ENCODE data around the gene WDCP.

WDCP gene

GRCh38 chr2:24007693-24008092 is 39.5 kb downstream of the WDCP start:
- no peak overlapping the region for H3K9ac ChIP-seq
- H3K27ac ChIP-seq, result no peak overlapping the region
- H3K27me3 ChIP-seq (ENCODE audit: control insufficient read depth, insufficient read depth, low read length), result no peaks in the 10 kb centered on the region
- TF ChIP-seq CTCF (IDR thresholded peaks at IDR 0.05), result no peak
- no peaks in the 10 kb centered on the region for H3K9me3 ChIP-seq (ENCODE audit: control insufficient read depth, low read length)
- no peak overlapping the region for H3K4me2 ChIP-seq (ENCODE audit: low read length)
- no peaks in the 10 kb centered on the region for H3K4me1 ChIP-seq
- H3K79me2 ChIP-seq, result no peaks in the 10 kb centered on the region
- H3K4me3 ChIP-seq (ENCODE audit: low read depth, low read length), result no peak overlapping the region
- H2AFZ ChIP-seq, result no peak overlapping the region
- no peaks in the 10 kb centered on the region for H3K36me3 ChIP-seq (ENCODE audit: control insufficient read depth, insufficient read depth, low read length)

- Histone ChIP-seq H3K4me3 (ENCODE audit: low read depth, low read length) (no peak overlapping the region), H3K79me2 (no peaks in the 10 kb centered on the region), H3K4me2 (ENCODE audit: low read length) (no peak overlapping the region), H3K4me1 (no peaks in the 10 kb centered on the region), H3K27ac (no peak overlapping the region), H3K27me3 (ENCODE audit: control insufficient read depth, insufficient read depth, low read length) (no peaks in the 10 kb centered on the region), H3K9me3 (ENCODE audit: control insufficient read depth, low read length) (no peaks in the 10 kb centered on the region), H3K36me3 (ENCODE audit: control insufficient read depth, insufficient read depth, low read length) (no peaks in the 10 kb centered on the region), H3K9ac (no peak overlapping the region), H2AFZ (no peak overlapping the region)
- TF ChIP-seq CTCF (IDR thresholded peaks at IDR 0.05), result no peak
Measured at GRCh38 chr2:23994567-23994966, 52.6 kb downstream of the WDCP start.

GRCh38 chr2:23993736-23994269 is 53.4 kb downstream of the WDCP start:
- no peaks in the 10 kb centered on the region for H3K79me2 ChIP-seq
- no peaks in the 10 kb centered on the region for H3K36me3 ChIP-seq (ENCODE audit: control insufficient read depth, insufficient read depth, low read length)
- H2AFZ ChIP-seq, result no peak overlapping the region
- no peaks in the 10 kb centered on the region for H3K27me3 ChIP-seq (ENCODE audit: control insufficient read depth, insufficient read depth, low read length)
- H3K4me2 ChIP-seq (ENCODE audit: low read length), result no peak overlapping the region
- no peak overlapping the region for H3K9ac ChIP-seq
- no peaks in the 10 kb centered on the region for H3K9me3 ChIP-seq (ENCODE audit: control insufficient read depth, low read length)
- no peak overlapping the region for H3K4me3 ChIP-seq (ENCODE audit: low read depth, low read length)
- no peak for TF ChIP-seq CTCF (IDR thresholded peaks at IDR 0.05)
- H3K4me1 ChIP-seq, result no peaks in the 10 kb centered on the region
- H3K27ac ChIP-seq, result no peak overlapping the region

- Histone ChIP-seq H3K79me2 (no peaks in the 10 kb centered on the region), H3K4me1 (no peaks in the 10 kb centered on the region), H3K9me3 (ENCODE audit: control insufficient read depth, low read length) (no peaks in the 10 kb centered on the region), H3K9ac (no peak overlapping the region), H3K27ac (no peak overlapping the region), H3K4me2 (ENCODE audit: low read length) (no peak overlapping the region), H3K36me3 (ENCODE audit: control insufficient read depth, insufficient read depth, low read length) (no peaks in the 10 kb centered on the region), H2AFZ (no peak overlapping the region), H3K4me3 (ENCODE audit: low read depth, low read length) (no peak overlapping the region), H3K27me3 (ENCODE audit: control insufficient read depth, insufficient read depth, low read length) (no peaks in the 10 kb centered on the region)
- no peak for TF ChIP-seq CTCF (IDR thresholded peaks at IDR 0.05)
Measured at GRCh38 chr2:23992931-23993330, 54.3 kb downstream of the WDCP start.

GRCh38 chr2:23988371-23988770 is 58.8 kb downstream of the WDCP start:
- H3K4me1 ChIP-seq, result no peaks in the 10 kb centered on the region
- no peak for TF ChIP-seq CTCF (IDR thresholded peaks at IDR 0.05)
- no peak overlapping the region for H3K9ac ChIP-seq
- H3K4me3 ChIP-seq (ENCODE audit: low read depth, low read length), result no peak overlapping the region
- no peak overlapping the region for H3K4me2 ChIP-seq (ENCODE audit: low read length)
- H3K36me3 ChIP-seq (ENCODE audit: control insufficient read depth, insufficient read depth, low read length), result no peaks in the 10 kb centered on the region
- H3K79me2 ChIP-seq, result no peaks in the 10 kb centered on the region
- no peak overlapping the region for H2AFZ ChIP-seq
- no peaks in the 10 kb centered on the region for H3K9me3 ChIP-seq (ENCODE audit: control insufficient read depth, low read length)
- no peaks in the 10 kb centered on the region for H3K27me3 ChIP-seq (ENCODE audit: control insufficient read depth, insufficient read depth, low read length)
- no peak overlapping the region for H3K27ac ChIP-seq

Data from parathyroid adenoma (tissue), 2 donors.